Measurements from ENCODE around the gene RPL27A.

DNA sequence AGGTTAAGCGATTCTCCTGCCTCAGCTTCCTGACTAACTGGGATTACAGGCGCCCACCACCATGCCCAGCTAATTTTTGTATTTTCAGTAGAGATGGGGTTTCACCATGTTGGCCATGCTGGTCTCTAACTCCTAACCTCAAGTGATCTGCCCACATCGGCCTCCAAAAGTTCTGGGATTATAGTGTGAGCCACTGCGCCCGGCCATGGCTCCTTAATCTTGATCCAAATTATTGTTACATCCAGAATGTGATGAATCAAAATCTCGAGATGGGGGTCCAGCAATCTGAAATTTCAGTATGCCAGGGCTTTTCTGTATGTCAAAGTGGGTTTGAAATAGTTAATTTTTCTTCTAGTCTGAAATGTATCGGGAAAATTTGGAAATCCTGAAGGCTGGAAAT, 3.7 kb downstream of the RPL27A start:
- TF ChIP-seq, protein P1, sequence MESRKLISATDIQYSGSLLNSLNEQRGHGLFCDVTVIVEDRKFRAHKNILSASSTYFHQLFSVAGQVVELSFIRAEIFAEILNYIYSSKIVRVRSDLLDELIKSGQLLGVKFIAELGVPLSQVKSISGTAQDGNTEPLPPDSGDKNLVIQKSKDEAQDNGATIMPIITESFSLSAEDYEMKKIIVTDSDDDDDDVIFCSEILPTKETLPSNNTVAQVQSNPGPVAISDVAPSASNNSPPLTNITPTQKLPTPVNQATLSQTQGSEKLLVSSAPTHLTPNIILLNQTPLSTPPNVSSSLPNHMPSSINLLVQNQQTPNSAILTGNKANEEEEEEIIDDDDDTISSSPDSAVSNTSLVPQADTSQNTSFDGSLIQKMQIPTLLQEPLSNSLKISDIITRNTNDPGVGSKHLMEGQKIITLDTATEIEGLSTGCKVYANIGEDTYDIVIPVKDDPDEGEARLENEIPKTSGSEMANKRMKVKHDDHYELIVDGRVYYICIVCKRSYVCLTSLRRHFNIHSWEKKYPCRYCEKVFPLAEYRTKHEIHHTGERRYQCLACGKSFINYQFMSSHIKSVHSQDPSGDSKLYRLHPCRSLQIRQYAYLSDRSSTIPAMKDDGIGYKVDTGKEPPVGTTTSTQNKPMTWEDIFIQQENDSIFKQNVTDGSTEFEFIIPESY (IDR thresholded peaks at IDR 0.05; ENCODE audit: borderline replicate concordance, low read depth): no peak
- TF ChIP-seq RCOR1 (IDR thresholded peaks at IDR 0.05; ENCODE audit: low read length) (no peak), EZH2phosphoT487 (IDR thresholded peaks at IDR 0.05; ENCODE audit: borderline replicate concordance, low read depth) (no peak), POLR2AphosphoS5 (IDR thresholded peaks at IDR 0.05; ENCODE audit: low read depth, low read length) (no peak), TEAD4 (IDR thresholded peaks at IDR 0.05; ENCODE audit: borderline replicate concordance, insufficient read depth) (no peak), SMC3 (IDR thresholded peaks at IDR 0.05; ENCODE audit: low read depth, low read length) (no peak), JUND (IDR thresholded peaks at IDR 0.05) (no peak), YY1 (IDR thresholded peaks at IDR 0.05; ENCODE audit: low read depth) (no peak), CHD2 (IDR thresholded peaks at IDR 0.05; ENCODE audit: low read length, partially characterized antibody) (no peak)
- TF ChIP-seq, protein P2, sequence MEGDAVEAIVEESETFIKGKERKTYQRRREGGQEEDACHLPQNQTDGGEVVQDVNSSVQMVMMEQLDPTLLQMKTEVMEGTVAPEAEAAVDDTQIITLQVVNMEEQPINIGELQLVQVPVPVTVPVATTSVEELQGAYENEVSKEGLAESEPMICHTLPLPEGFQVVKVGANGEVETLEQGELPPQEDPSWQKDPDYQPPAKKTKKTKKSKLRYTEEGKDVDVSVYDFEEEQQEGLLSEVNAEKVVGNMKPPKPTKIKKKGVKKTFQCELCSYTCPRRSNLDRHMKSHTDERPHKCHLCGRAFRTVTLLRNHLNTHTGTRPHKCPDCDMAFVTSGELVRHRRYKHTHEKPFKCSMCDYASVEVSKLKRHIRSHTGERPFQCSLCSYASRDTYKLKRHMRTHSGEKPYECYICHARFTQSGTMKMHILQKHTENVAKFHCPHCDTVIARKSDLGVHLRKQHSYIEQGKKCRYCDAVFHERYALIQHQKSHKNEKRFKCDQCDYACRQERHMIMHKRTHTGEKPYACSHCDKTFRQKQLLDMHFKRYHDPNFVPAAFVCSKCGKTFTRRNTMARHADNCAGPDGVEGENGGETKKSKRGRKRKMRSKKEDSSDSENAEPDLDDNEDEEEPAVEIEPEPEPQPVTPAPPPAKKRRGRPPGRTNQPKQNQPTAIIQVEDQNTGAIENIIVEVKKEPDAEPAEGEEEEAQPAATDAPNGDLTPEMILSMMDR (IDR thresholded peaks at IDR 0.05): no peak
- TF ChIP-seq, protein P3, sequence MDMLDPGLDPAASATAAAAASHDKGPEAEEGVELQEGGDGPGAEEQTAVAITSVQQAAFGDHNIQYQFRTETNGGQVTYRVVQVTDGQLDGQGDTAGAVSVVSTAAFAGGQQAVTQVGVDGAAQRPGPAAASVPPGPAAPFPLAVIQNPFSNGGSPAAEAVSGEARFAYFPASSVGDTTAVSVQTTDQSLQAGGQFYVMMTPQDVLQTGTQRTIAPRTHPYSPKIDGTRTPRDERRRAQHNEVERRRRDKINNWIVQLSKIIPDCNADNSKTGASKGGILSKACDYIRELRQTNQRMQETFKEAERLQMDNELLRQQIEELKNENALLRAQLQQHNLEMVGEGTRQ (IDR thresholded peaks at IDR 0.05; ENCODE audit: borderline replicate concordance, low read depth, low read length): no peak
